MM.1S (cell line): ENCODE results near the gene SLC38A3.

Source experiments
- DNase-seq: peaks from one replicate; pipeline ENCODE4 v3.0.0-alpha.2; 2015
- H2AFZ ChIP-seq: fragments of 300-600 bp; sonication (generic); 2 replicates; pipeline ENCODE4 v1.6.0; 2016; ENCODE audit warnings: antibody characterized with exemption, low read length
- H3F3A ChIP-seq: fragments of 300-600 bp; sonication (generic); 2 replicates; pipeline ENCODE4 v1.6.1; 2016; ENCODE audit warnings: mild to moderate bottlenecking, antibody characterized with exemption, low read length, moderate library complexity, mixed read lengths; ENCODE audit not compliant: insufficient read depth
- H3K27ac ChIP-seq: fragments of 300-600 bp; sonication (generic); 2 replicates; pipeline ENCODE4 v1.5.1; 2016; ENCODE audit warnings: mild to moderate bottlenecking, low read length
- H3K27me3 ChIP-seq: fragments of 300-600 bp; sonication (generic); replicated peaks from 2 replicates; pipeline ENCODE4 v1.6.0; 2016; ENCODE audit warnings: low read length; ENCODE audit not compliant: insufficient read depth
- H3K36me3 ChIP-seq: fragments of 300-600 bp; sonication (generic); replicated peaks from 2 replicates; pipeline ENCODE4 v1.6.1; 2016; ENCODE audit warnings: mild to moderate bottlenecking, low read length, mixed read lengths; ENCODE audit not compliant: insufficient read depth
- H3K4me1 ChIP-seq: fragments of 300-600 bp; sonication (generic); 2 replicates; pipeline ENCODE4 v1.6.1; 2016; ENCODE audit warnings: low read length, mixed read lengths
- H3K4me2 ChIP-seq: fragments of 300-600 bp; sonication (generic); 2 replicates; pipeline ENCODE4 v1.6.0; 2016; ENCODE audit warnings: low read depth, low read length
- H3K4me3 ChIP-seq: fragments of 300-600 bp; sonication (generic); 2 replicates; pipeline ENCODE4 v1.5.1; 2016; ENCODE audit warnings: low read length, mixed read lengths
- H3K79me2 ChIP-seq: fragments of 300-600 bp; sonication (generic); 2 replicates; pipeline ENCODE4 v1.6.1; 2016; ENCODE audit warnings: mixed run types, low read length, mixed read lengths
- H3K9ac ChIP-seq: fragments of 300-600 bp; sonication (generic); 2 replicates; pipeline ENCODE4 v1.6.1; 2016; ENCODE audit warnings: low read length, mixed read lengths
- H3K9me2 ChIP-seq: fragments of 300-600 bp; sonication (generic); replicated peaks from 2 replicates; pipeline ENCODE4 v1.6.1; 2016; ENCODE audit warnings: mild to moderate bottlenecking, low read length, mixed read lengths; ENCODE audit not compliant: insufficient read depth
- H3K9me3 ChIP-seq: fragments of 300-600 bp; sonication (generic); replicated peaks from 2 replicates; pipeline ENCODE4 v1.6.1; 2016; ENCODE audit warnings: mild to moderate bottlenecking, low read length, mixed read lengths; ENCODE audit not compliant: insufficient read depth
- H4K20me1 ChIP-seq: fragments of 300-600 bp; sonication (generic); 2 replicates; pipeline ENCODE4 v1.6.1; 2016; ENCODE audit warnings: mild to moderate bottlenecking, low read length, moderate library complexity, mixed read lengths; ENCODE audit not compliant: insufficient read depth
- CTCF ChIP-seq: fragments of 300-600 bp; sonication (generic); IDR thresholded peaks from 2 replicates; pipeline ENCODE4 v1.5.1; 2016; ENCODE audit warnings: antibody characterized with exemption, low read length, mixed read lengths
- EZH2 ChIP-seq: fragments of 300-600 bp; sonication (generic); optimal IDR thresholded peaks from 2 replicates; pipeline ENCODE3; 2017; ENCODE audit warnings: low read depth, mild to moderate bottlenecking, antibody characterized with exemption, low read length, mixed read lengths
- EZH2phosphoT487 ChIP-seq: fragments of 300-600 bp; sonication (generic); IDR thresholded peaks from 2 replicates; pipeline ENCODE4 v1.6.1; 2018; ENCODE audit warnings: antibody characterized with exemption, low read length

Gene SLC38A3

DNA sequence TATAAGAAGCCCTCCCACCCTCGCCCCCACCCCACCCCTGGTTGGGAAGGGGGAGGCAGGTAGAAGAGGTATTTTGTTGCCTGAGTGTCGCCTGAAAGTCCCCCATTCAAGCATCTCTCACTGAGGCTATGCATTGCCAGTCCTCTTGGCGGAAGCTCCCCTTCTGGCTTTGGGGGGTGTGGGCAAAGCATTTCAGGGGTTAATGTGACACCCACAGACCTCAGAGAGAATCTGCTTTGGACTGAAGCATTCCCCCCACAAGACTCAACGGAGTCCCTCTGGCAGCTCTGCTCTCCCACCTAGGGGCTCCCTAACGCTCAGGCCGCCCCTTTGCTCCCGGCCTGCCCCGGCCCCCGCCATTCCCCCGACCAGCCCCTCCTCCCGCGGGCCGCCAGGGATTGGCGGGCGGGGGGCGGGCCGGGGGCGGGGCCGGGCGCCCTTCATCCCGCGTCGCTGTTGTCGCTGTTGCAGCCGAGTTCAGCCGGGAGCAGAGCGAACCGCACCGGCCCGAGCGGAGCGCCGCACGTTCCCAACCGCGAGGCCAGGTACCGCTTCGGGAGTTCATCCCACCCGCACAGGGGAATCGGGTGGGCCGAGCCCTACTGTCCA, at the start of gene SLC38A3:
SLC38A3 (plus strand) TSS at position 468 of the 609 bp plus-strand sequence. CDS start 8,929 bp downstream, outside the sequence.
- Histone ChIP-seq H3K9me3 (no peaks in the 10 kb centered on the region), H3K27ac (no peak within 1 kb of the TSS), H2AFZ (no peak within 1 kb of the TSS), H3K36me3 (no peaks in the 10 kb centered on the region), H3K4me1 (no peaks in the 10 kb centered on the region), H3K4me2 (peak within 1 kb of the TSS; percentile 37; the same call in 1 of the 2 replicates), H4K20me1 (no peaks in the 10 kb centered on the region; the same call in 1 of the 2 replicates), H3K9me2 (no peaks in the 10 kb centered on the region), H3K4me3 (no peak within 1 kb of the TSS), H3F3A (no peaks in the 10 kb centered on the region), H3K9ac (no peak within 1 kb of the TSS), H3K79me2 (no peaks in the 10 kb centered on the region), H3K27me3 (peaks cover 83% of the 10 kb centered on the region)
- no peak for DNase-seq
- TF ChIP-seq EZH2phosphoT487 (no peak), EZH2 (no peak), CTCF (no peak)

GRCh38 chr3:50155491-50155878, 49.6 kb upstream of the SLC38A3 start:
- no peaks in the 10 kb centered on the region for H3K9me2 ChIP-seq
- no peaks in the 10 kb centered on the region for H3K36me3 ChIP-seq
- DNase-seq = no peak
- H3K9me3 ChIP-seq = no peaks in the 10 kb centered on the region
- H3K4me2 ChIP-seq = no peak overlapping the region
- H3K9ac ChIP-seq = no peak overlapping the region
- no peak overlapping the region for H3K27ac ChIP-seq
- H2AFZ ChIP-seq = no peak overlapping the region
- no peak for TF ChIP-seq EZH2
- no peak for TF ChIP-seq CTCF
- H3K4me3 ChIP-seq = no peak overlapping the region
- H4K20me1 ChIP-seq = no peaks in the 10 kb centered on the region
- no peaks in the 10 kb centered on the region for H3K79me2 ChIP-seq
- peaks cover 71% of the 10 kb centered on the region for H3K27me3 ChIP-seq
- 0 out of 2 replicates have a peak, but pooled peaks cover 4% of the 10 kb centered on the region for H3K4me1 ChIP-seq
- no peaks in the 10 kb centered on the region for H3F3A ChIP-seq

DNA sequence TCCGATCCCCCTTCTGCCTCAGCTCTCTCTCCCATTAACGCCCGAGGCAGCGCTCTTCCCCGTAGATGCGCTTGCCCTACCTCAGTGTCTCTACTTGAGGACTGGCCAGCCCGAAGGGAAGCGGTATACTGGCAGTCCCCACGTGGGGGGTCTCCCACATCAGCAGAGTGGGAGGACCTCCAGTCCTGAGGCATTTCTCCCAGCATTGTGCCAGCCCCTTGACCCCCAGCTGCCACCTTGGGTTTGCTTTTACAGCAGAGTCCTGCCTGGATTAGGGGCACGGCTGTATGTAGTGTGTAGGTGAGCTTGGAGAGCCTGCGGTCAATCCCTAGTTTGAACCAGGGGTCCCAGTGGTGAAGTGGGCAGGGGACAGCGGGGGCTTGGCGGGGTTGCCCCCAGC, 49.2 kb upstream of the SLC38A3 start:
- no peaks in the 10 kb centered on the region for H3K9me2 ChIP-seq
- no peaks in the 10 kb centered on the region for H3K9me3 ChIP-seq
- no peaks in the 10 kb centered on the region for H3F3A ChIP-seq
- H3K27ac ChIP-seq = no peak overlapping the region
- peaks cover 72% of the 10 kb centered on the region for H3K27me3 ChIP-seq
- H3K9ac ChIP-seq = no peak overlapping the region
- DNase-seq = no peak
- H2AFZ ChIP-seq = no peak overlapping the region
- TF ChIP-seq EZH2 (no peak), CTCF (no peak), EZH2phosphoT487 (no peak)
- no peak overlapping the region for H3K4me2 ChIP-seq
- H3K4me3 ChIP-seq = no peak overlapping the region
- H3K36me3 ChIP-seq = no peaks in the 10 kb centered on the region
- H3K4me1 ChIP-seq = 0 out of 2 replicates have a peak, but pooled peaks cover 4% of the 10 kb centered on the region
- no peaks in the 10 kb centered on the region for H3K79me2 ChIP-seq
- no peaks in the 10 kb centered on the region for H4K20me1 ChIP-seq
